CD4-positive, alpha-beta T cell (primary cell): ENCODE data around the gene RAD51B. TPM values are rescaled to one million over a fixed set of nuclear protein-coding genes. Genes with fewer than 3 reads are reported as not detected.
A peak's percentile ranks its signal among the peaks of the same experiment; 100 is the strongest.

Experiments
- ATAC-seq: fragments of 200-7000 bp; cut with Tn5 transposase; one replicate; pipeline ENCODE4 v1.10.0; 2022; ENCODE audit warnings: mild to moderate bottlenecking; ENCODE audit not compliant: poor library complexity
- CTCF ChIA-PET: fragments of 350-600 bp; sonication (Branson Sonifier 250); formaldehyde crosslinking; loops from one replicate; lab custom pipeline; 2021; ENCODE audit warnings: antibody characterized with exemption, inconsistent platforms; lab: Charles Lee
- POLR2A ChIA-PET: fragments of 350-600 bp; sonication (Branson Sonifier 250); formaldehyde crosslinking; loops from one replicate; lab custom pipeline; 2021; ENCODE audit warnings: antibody characterized with exemption, inconsistent platforms; lab: Charles Lee
- DNase-seq, 14 experiments: peaks; one replicate each; pipeline ENCODE4 v3.0.0-alpha.2; 2013 to 2020; ENCODE audit warnings: mixed read lengths in 2 of 14
- H3K27ac ChIP-seq, 2 donors: one replicate each; pipeline versions ENCODE4 v1.5.1 to v1.7.0; 2013; ENCODE audit warnings: low read length in 2 of 2, low read depth in 1 of 2, mild to moderate bottlenecking in 1 of 2
- H3K27me3 ChIP-seq, 2 experiments: 1 replicate in 1 of 2; 2 replicates in 1 of 2; pipeline versions ENCODE4 v1.6.1 to v1.7.0; 2013; ENCODE audit warnings: low read length in 2 of 2, control low read depth in 1 of 2, mild to moderate bottlenecking in 1 of 2, moderate library complexity in 1 of 2; ENCODE audit not compliant: insufficient read depth in 2 of 2, control insufficient read depth in 1 of 2
- H3K36me3 ChIP-seq: one replicate; pipeline ENCODE4 v1.6.1; 2013; ENCODE audit warnings: low read length, control low read depth; ENCODE audit not compliant: insufficient read depth
- H3K4me1 ChIP-seq: one replicate; pipeline ENCODE4 v1.6.1; 2013; ENCODE audit warnings: low read length, control low read depth; ENCODE audit not compliant: insufficient read depth
- H3K4me3 ChIP-seq: one replicate; pipeline ENCODE4 v1.5.1; 2013; ENCODE audit warnings: mild to moderate bottlenecking, low read length, moderate library complexity
- H3K9me3 ChIP-seq, 2 experiments: 1 replicate in 1 of 2; 2 replicates in 1 of 2; pipeline versions ENCODE4 v1.6.1 to v1.7.0; 2013; ENCODE audit warnings: low read length in 2 of 2, mild to moderate bottlenecking in 2 of 2, control low read depth in 1 of 2, moderate library complexity in 1 of 2; ENCODE audit not compliant: control insufficient read depth in 1 of 2, insufficient read depth in 1 of 2
- H3K27ac Mint-ChIP-seq: one replicate; pipeline ENCODE4 v1.8.0; 2020; ENCODE audit warnings: mixed read lengths
- H3K27me3 Mint-ChIP-seq: one replicate; pipeline ENCODE4 v1.8.0; 2021; ENCODE audit warnings: mixed read lengths
- H3K36me3 Mint-ChIP-seq: one replicate; pipeline ENCODE4 v1.8.0; 2021; ENCODE audit warnings: low read depth, mixed read lengths
- H3K4me1 Mint-ChIP-seq: one replicate; pipeline ENCODE4 v1.8.0; 2021; ENCODE audit warnings: low read depth, mixed read lengths
- H3K4me3 Mint-ChIP-seq: one replicate; pipeline ENCODE4 v1.8.0; 2020; ENCODE audit warnings: mild to moderate bottlenecking, mixed read lengths
- H3K9me3 Mint-ChIP-seq: one replicate; pipeline ENCODE4 v1.8.0; 2020; ENCODE audit warnings: mixed read lengths
- intact Hi-C, 2 experiments: fragments of 100-400 bp; cut with DNase I in 1 of 2; cut with micrococcal nuclease in 1 of 2; formaldehyde crosslinking; loops; one replicate each; pipeline versions ENCODE4 v1.15.1 to v1.9.0; 2023 to 2025; cut with DNase I, micrococcal nuclease
- total RNA-seq, 174 experiments: library from RNA in 2 of 174; stranded (reverse) in 2 of 174; gene quantifications; one replicate each; pipeline ENCODE4 v1.2.3 and lab custom pipeline; 2021 to 2026
- TF ChIP-seq, protein P1 (sequence below): fragments of 200-600 bp; IDR thresholded peaks from one replicate; pipeline ENCODE4 v1.8.0; 2022; ENCODE audit warnings: antibody characterized with exemption, mild to moderate bottlenecking

The RAD51B gene
- total RNA-seq, 2 experiments from 2014 or later = 18.4 to 20.0 TPM

DNA sequence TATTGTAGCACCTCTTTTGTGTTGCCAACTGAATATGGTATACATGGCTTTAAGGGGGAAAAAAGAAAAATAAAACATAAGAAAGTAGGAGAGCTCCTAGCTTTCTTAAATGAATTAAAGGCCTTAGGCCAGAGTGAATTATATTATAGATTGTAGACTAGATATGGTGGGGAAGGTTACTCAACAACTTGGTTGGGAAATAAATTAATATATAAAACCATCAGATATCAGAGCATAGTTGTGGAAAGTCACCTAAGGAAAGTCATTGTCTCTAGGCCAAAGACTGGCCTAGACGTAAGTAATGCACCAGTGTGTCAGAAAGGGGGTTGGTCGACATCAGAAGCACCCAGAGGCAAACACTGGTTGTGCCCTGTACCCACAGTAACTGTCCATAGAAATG is 391.8 kb downstream of the RAD51B start:
- CTCF ChIA-PET = interaction anchor here (0.8 kb wide), 1 partner anchor 13 kb away, joined by 3 read pairs; no protein-coding TSS in a partner anchor
- peaks cover 49% of the 10 kb centered on the region for H3K4me1 Mint-ChIP-seq
- intact Hi-C loops = no loop called here
- Histone ChIP-seq H3K9me3 (no peaks in the 10 kb centered on the region), H3K4me1 (peaks cover 26% of the 10 kb centered on the region), H3K27ac (peak overlapping the region in 1 of 2 donors; percentile 57), H3K4me3 (no peak overlapping the region), H3K27me3 (no peaks in the 10 kb centered on the region), H3K36me3 (no peaks in the 10 kb centered on the region)
- H3K36me3 Mint-ChIP-seq = no peaks in the 10 kb centered on the region
- DNase-seq (no peak), ATAC-seq (no peak)
- H3K4me3 Mint-ChIP-seq = peak overlapping the region; percentile 84
- H3K27me3 Mint-ChIP-seq = no peaks in the 10 kb centered on the region
- peak overlapping the region; percentile 78 for H3K27ac Mint-ChIP-seq
- POLR2A ChIA-PET = interaction anchor here (0.7 to 2.0 kb wide), 9 partner anchors 9 to 618 kb away, joined by 3 to 7 read pairs (median 4); partner anchors contain the start of gene ZFP36L1
- TF ChIP-seq, protein P1, sequence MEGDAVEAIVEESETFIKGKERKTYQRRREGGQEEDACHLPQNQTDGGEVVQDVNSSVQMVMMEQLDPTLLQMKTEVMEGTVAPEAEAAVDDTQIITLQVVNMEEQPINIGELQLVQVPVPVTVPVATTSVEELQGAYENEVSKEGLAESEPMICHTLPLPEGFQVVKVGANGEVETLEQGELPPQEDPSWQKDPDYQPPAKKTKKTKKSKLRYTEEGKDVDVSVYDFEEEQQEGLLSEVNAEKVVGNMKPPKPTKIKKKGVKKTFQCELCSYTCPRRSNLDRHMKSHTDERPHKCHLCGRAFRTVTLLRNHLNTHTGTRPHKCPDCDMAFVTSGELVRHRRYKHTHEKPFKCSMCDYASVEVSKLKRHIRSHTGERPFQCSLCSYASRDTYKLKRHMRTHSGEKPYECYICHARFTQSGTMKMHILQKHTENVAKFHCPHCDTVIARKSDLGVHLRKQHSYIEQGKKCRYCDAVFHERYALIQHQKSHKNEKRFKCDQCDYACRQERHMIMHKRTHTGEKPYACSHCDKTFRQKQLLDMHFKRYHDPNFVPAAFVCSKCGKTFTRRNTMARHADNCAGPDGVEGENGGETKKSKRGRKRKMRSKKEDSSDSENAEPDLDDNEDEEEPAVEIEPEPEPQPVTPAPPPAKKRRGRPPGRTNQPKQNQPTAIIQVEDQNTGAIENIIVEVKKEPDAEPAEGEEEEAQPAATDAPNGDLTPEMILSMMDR = no peak
- no peaks in the 10 kb centered on the region for H3K9me3 Mint-ChIP-seq

DNA sequence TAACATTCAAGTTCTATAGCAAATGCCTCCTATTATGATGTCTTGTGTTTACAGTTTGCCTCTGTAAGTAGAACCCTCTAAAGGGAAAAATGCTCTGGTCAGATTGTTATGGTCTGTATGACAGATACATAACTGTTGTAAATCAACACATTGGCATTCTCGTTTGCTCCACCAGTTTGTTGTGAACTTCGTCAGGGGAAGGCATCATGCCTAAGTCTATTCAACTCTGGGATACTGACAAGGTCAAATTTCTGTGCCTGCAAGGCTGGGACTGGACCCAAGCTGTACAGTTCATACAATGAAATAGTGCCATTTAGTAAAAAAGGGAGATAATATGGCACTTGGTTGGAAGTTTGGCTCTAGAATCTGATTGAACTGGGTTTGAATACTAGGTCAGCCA is 392.3 kb downstream of the RAD51B start:
- CTCF ChIA-PET = no interaction called here
- H3K4me1 ChIP-seq = peaks cover 26% of the 10 kb centered on the region
- Mint-ChIP-seq H3K36me3 (no peaks in the 10 kb centered on the region), H3K9me3 (no peaks in the 10 kb centered on the region), H3K4me3 (no peak overlapping the region), H3K27ac (no peak overlapping the region), H3K4me1 (peaks cover 49% of the 10 kb centered on the region), H3K27me3 (no peaks in the 10 kb centered on the region)
- intact Hi-C loops = no loop called here
- H3K9me3 ChIP-seq = no peaks in the 10 kb centered on the region
- no peak overlapping the region for H3K27ac ChIP-seq
- POLR2A ChIA-PET = interaction anchor here (1.5 kb wide), 1 partner anchor 581 kb away, joined by 7 read pairs; the partner anchor contains the start of gene ZFP36L1
- DNase-seq (no peak), ATAC-seq (no peak)
- H3K36me3 ChIP-seq = no peaks in the 10 kb centered on the region
- TF ChIP-seq, protein P1 = no peak
- no peak overlapping the region for H3K4me3 ChIP-seq
- no peaks in the 10 kb centered on the region for H3K27me3 ChIP-seq

DNA sequence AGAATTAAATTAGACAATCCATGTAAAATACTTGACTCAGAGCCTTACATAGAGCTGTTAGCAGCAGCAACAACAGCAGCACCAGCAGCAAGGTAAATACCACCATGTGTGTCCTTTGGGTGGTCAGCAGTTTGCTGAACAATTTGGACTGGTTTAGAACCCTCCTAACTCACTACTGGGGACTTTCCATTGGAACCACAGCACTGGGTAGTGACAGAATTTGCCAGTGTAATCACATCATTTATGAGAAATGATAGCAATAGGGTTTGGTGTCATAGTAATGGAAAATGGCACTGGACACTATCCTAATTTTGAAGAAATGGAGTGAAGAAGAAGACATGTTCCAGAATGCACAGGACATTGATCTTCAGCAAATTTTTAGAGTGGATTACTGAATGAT is 392.8 kb downstream of the RAD51B start:
- Histone ChIP-seq H3K36me3 (no peaks in the 10 kb centered on the region), H3K27ac (no peak overlapping the region), H3K4me1 (peaks cover 26% of the 10 kb centered on the region), H3K9me3 (no peaks in the 10 kb centered on the region), H3K27me3 (no peaks in the 10 kb centered on the region), H3K4me3 (no peak overlapping the region)
- ATAC-seq (no peak), DNase-seq (no peak)
- H3K4me1 Mint-ChIP-seq = peaks cover 46% of the 10 kb centered on the region
- H3K27me3 Mint-ChIP-seq = no peaks in the 10 kb centered on the region
- ChIA-PET CTCF (no interaction called here), POLR2A (interaction anchor here (1.1 kb wide), 1 partner anchor 603 kb away, joined by 3 read pairs; no protein-coding TSS in a partner anchor)
- no peak overlapping the region for H3K27ac Mint-ChIP-seq
- no peaks in the 10 kb centered on the region for H3K36me3 Mint-ChIP-seq
- TF ChIP-seq, protein P1 = no peak
- intact Hi-C loops = no loop called here
- no peaks in the 10 kb centered on the region for H3K9me3 Mint-ChIP-seq
- no peak overlapping the region for H3K4me3 Mint-ChIP-seq
